Left ventricle myocardium inferior (tissue), 1 donor: ENCODE data around the gene NDUFC2. TPM values are rescaled to one million over a fixed set of nuclear protein-coding genes. Genes with fewer than 3 reads are reported as not detected.
A peak's percentile ranks its signal among the peaks of the same experiment; 100 is the strongest.

ENCODE experiments used
- DNase-seq: peaks from one replicate; pipeline ENCODE4 v3.0.0-alpha.2; 2020
- H3K27ac ChIP-seq: fragments of 200-600 bp; replicated peaks from 2 replicates; pipeline ENCODE4 v1.8.0; 2021
- H3K27me3 ChIP-seq: fragments of 200-600 bp; 2 replicates; pipeline ENCODE4 v1.8.0; 2021; ENCODE audit warnings: low read depth
- H3K36me3 ChIP-seq: fragments of 200-600 bp; 2 replicates; pipeline ENCODE4 v1.8.0; 2021
- H3K4me1 ChIP-seq: fragments of 200-600 bp; 2 replicates; pipeline ENCODE4 v1.8.0; 2021
- H3K4me3 ChIP-seq: fragments of 200-600 bp; 2 replicates; pipeline ENCODE4 v1.8.0; 2021; ENCODE audit warnings: mild to moderate bottlenecking, moderate library complexity
- H3K9me3 ChIP-seq: fragments of 200-600 bp; replicated peaks from 2 replicates; pipeline ENCODE4 v1.8.0; 2021
- intact Hi-C: fragments of 100-400 bp; cut with micrococcal nuclease; formaldehyde crosslinking; loops from one replicate; pipeline ENCODE4 v1.11.0; 2022
- total RNA-seq: library from RNA; stranded (reverse); fragmentation: NEBNext Ultra II Directional; extraction: Animal tissue kit (Norgen Biotek cat#: 25700); gene quantifications from one replicate; pipeline ENCODE4 v1.2.1, GENCODE V29; 2021
- TF ChIP-seq, protein P1 (sequence below): fragments of 200-600 bp; IDR thresholded peaks from 2 replicates; pipeline ENCODE4 v1.8.0; 2021; ENCODE audit warnings: antibody characterized with exemption, mild to moderate bottlenecking, borderline replicate concordance
- donor health status: DM: no; HTN: yes; CAD: no; lungs with severe emphysema.

The NDUFC2 gene
- total RNA-seq, 1 donor from 2014 or later, result 295 TPM

GRCh38 chr11:78039919-78040671 is 39.6 kb downstream of the NDUFC2 start:
- DNase-seq, result peak; percentile 67
- peak overlapping the region; percentile 36 for H3K4me3 ChIP-seq
- TF ChIP-seq, protein P1, sequence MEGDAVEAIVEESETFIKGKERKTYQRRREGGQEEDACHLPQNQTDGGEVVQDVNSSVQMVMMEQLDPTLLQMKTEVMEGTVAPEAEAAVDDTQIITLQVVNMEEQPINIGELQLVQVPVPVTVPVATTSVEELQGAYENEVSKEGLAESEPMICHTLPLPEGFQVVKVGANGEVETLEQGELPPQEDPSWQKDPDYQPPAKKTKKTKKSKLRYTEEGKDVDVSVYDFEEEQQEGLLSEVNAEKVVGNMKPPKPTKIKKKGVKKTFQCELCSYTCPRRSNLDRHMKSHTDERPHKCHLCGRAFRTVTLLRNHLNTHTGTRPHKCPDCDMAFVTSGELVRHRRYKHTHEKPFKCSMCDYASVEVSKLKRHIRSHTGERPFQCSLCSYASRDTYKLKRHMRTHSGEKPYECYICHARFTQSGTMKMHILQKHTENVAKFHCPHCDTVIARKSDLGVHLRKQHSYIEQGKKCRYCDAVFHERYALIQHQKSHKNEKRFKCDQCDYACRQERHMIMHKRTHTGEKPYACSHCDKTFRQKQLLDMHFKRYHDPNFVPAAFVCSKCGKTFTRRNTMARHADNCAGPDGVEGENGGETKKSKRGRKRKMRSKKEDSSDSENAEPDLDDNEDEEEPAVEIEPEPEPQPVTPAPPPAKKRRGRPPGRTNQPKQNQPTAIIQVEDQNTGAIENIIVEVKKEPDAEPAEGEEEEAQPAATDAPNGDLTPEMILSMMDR, result no peak
- H3K27me3 ChIP-seq, result no peaks in the 10 kb centered on the region
- intact Hi-C loops, result no loop called here
- H3K4me1 ChIP-seq, result peaks cover 14% of the 10 kb centered on the region
- H3K9me3 ChIP-seq, result no peaks in the 10 kb centered on the region
- H3K27ac ChIP-seq, result peak overlapping the region; percentile 71
- no peaks in the 10 kb centered on the region for H3K36me3 ChIP-seq

GRCh38 chr11:78039391-78039918 is 40.2 kb downstream of the NDUFC2 start:
- Histone ChIP-seq H3K9me3 (no peaks in the 10 kb centered on the region), H3K27ac (peak overlapping the region; percentile 71), H3K4me3 (no peak overlapping the region), H3K4me1 (peaks cover 14% of the 10 kb centered on the region), H3K27me3 (no peaks in the 10 kb centered on the region), H3K36me3 (no peaks in the 10 kb centered on the region)
- DNase-seq, result no peak
- TF ChIP-seq, protein P1, result no peak
- intact Hi-C loops, result no loop called here

GRCh38 chr11:78038697-78039313 is 40.9 kb downstream of the NDUFC2 start:
- intact Hi-C loops, result no loop called here

DNA sequence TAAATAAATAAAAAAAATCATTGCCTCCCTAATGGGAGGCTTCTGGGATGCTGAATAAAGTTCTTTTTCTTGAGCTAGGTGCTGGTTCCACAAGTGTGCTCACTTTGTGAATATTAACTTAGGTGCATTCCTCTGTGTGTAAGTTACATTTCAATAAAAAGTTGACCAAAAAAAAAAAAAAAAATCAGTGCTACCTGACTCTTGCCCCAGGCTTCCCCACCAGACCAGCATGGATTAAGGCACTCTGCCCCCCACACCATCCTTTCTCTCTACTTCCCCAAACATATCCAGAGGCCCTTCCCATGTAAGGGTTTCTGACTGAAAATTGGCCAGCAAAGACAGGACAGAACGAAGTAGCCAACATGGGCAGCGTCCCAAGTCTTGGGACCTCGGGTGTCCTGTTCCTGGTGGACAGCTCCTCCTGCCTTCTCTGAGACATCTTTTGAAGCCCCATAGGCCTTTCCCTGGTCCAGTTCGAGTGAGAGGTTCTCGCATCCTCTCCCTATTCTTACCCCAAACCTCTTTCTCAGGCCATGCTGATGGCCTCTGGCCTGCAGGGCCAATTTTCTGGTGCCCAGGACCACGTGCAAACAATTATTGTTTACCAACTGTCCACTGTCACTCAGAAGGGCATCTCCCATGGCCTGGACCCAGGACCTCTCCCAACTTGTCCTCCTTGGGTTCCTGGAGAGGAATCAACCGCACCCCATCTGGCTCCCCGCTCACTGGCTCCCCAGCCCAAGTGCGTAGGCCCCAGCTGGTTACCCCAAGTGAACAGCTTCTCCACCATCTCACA is 41.6 kb downstream of the NDUFC2 start:
- TF ChIP-seq, protein P1, result no peak
- DNase-seq, result no peak
- Histone ChIP-seq H3K4me1 (peaks cover 14% of the 10 kb centered on the region), H3K27me3 (no peaks in the 10 kb centered on the region), H3K4me3 (no peak overlapping the region), H3K27ac (no peak overlapping the region), H3K36me3 (no peaks in the 10 kb centered on the region), H3K9me3 (no peaks in the 10 kb centered on the region)
- intact Hi-C loops, result no loop called here

More at GRCh38 chr11:78038697-78039313, 40.9 kb downstream of the NDUFC2 start:
- Histone ChIP-seq H3K36me3 (no peaks in the 10 kb centered on the region), H3K27me3 (no peaks in the 10 kb centered on the region), H3K4me3 (no peak overlapping the region), H3K27ac (no peak overlapping the region), H3K4me1 (peaks cover 14% of the 10 kb centered on the region), H3K9me3 (no peaks in the 10 kb centered on the region)
- TF ChIP-seq, protein P1, result no peak
- no peak for DNase-seq

DNA sequence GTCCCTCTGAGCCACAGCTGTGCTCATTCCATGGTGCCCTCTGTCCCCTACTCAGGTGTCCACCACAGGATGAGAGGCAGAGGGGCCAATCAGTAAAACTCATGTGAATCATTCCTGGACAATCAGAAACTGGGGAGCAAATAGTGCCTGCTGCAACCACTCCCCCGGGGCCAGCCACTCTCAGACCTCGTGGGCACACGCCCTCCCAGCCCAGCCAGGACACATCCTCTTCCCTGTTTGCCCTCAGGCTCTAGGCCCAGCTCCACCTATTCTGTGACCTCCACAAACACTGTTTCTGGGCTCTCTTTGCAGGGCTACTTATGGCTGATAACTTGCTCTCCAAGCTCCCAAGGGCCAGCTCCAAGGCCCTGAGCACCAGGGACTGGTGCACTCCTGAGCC is 42.6 kb downstream of the NDUFC2 start:
- intact Hi-C loops, result no loop called here
- H3K27ac ChIP-seq, result no peak overlapping the region

More for the DNA sequence above, 42.6 kb downstream of the NDUFC2 start:
- Histone ChIP-seq H3K4me1 (peaks cover 14% of the 10 kb centered on the region), H3K27me3 (no peaks in the 10 kb centered on the region), H3K36me3 (no peaks in the 10 kb centered on the region), H3K9me3 (no peaks in the 10 kb centered on the region), H3K4me3 (no peak overlapping the region)
- no peak for DNase-seq
- TF ChIP-seq, protein P1, result no peak
